ENCODE data around the gene TMEM131L. TPM values are rescaled to one million over a fixed set of nuclear protein-coding genes. Genes with fewer than 3 reads are reported as not detected.

The TMEM131L gene
- total and polyA plus RNA-seq, 2 donors (not counting 3 experiments of a cell fraction or from before 2014, with no cell fraction given) = 7.7 to 21.2 TPM

- H3K4me1 ChIP-seq (ENCODE audit: control insufficient read depth, extremely low read depth, insufficient read depth, low read length) = peaks cover 18% of the 10 kb centered on the region
- TF ChIP-seq, protein P1, sequence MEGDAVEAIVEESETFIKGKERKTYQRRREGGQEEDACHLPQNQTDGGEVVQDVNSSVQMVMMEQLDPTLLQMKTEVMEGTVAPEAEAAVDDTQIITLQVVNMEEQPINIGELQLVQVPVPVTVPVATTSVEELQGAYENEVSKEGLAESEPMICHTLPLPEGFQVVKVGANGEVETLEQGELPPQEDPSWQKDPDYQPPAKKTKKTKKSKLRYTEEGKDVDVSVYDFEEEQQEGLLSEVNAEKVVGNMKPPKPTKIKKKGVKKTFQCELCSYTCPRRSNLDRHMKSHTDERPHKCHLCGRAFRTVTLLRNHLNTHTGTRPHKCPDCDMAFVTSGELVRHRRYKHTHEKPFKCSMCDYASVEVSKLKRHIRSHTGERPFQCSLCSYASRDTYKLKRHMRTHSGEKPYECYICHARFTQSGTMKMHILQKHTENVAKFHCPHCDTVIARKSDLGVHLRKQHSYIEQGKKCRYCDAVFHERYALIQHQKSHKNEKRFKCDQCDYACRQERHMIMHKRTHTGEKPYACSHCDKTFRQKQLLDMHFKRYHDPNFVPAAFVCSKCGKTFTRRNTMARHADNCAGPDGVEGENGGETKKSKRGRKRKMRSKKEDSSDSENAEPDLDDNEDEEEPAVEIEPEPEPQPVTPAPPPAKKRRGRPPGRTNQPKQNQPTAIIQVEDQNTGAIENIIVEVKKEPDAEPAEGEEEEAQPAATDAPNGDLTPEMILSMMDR (IDR thresholded peaks at IDR 0.05; ENCODE audit: extremely low read depth in 1 of 2, insufficient read depth in 1 of 2, low read depth in 1 of 2, low read length in 2 of 2) = no peak
- TF ChIP-seq GATA2 (IDR thresholded peaks at IDR 0.05; ENCODE audit: insufficient read depth, insufficient read length, low read depth, low read length) = no peak
- TF ChIP-seq POLR2AphosphoS5 (IDR thresholded peaks at IDR 0.05; ENCODE audit: insufficient read depth, low read depth, low read length) = no peak
- no peak for TF ChIP-seq POLR2A (IDR thresholded peaks at IDR 0.05; ENCODE audit: low read depth, low read length)
- TF ChIP-seq, protein P2, sequence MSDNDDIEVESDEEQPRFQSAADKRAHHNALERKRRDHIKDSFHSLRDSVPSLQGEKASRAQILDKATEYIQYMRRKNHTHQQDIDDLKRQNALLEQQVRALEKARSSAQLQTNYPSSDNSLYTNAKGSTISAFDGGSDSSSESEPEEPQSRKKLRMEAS (IDR thresholded peaks at IDR 0.05; ENCODE audit: insufficient read depth, insufficient read length) = no peak
- TF ChIP-seq MYC (IDR thresholded peaks at IDR 0.05; ENCODE audit: low read depth, low read length) = no peak
- no peak for TF ChIP-seq FOS (IDR thresholded peaks at IDR 0.05; ENCODE audit: borderline replicate concordance, insufficient read depth, low read length)
- no peak for TF ChIP-seq EZH2 (IDR thresholded peaks at IDR 0.05; ENCODE audit: borderline replicate concordance, low read depth, low read length, severe bottlenecking)
- TF ChIP-seq JUN (IDR thresholded peaks at IDR 0.05; ENCODE audit: borderline replicate concordance, insufficient read depth, insufficient read length, low read depth) = no peak
- no peaks in the 10 kb centered on the region for H3K9me1 ChIP-seq (replicated peaks; ENCODE audit: control insufficient read depth, extremely low read depth, insufficient read depth, low read length)
- H3K27ac ChIP-seq (ENCODE audit: insufficient read depth, low read depth, low read length) = peak overlapping the region; percentile 82
- ChIA-PET POLR2A (no interaction called here), CTCF (interaction anchor here (1.2 to 1.4 kb wide), 3 partner anchors 23 to 61 kb away, joined by 3 to 6 read pairs (median 4); no protein-coding TSS in a partner anchor)
- H3K36me3 ChIP-seq (ENCODE audit: control insufficient read depth in 2 of 2, extremely low read depth in 1 of 2, insufficient read depth in 2 of 2, low read length in 2 of 2) = no peaks in the 10 kb centered on the region
- peak overlapping the region; percentile 59 for H3K4me2 ChIP-seq (ENCODE audit: insufficient read depth, low read length)
- DNase-seq (ENCODE audit: low read depth, low spot score) = no peak
- H3K27me3 ChIP-seq (ENCODE audit: control insufficient read depth in 2 of 2, insufficient read depth in 2 of 2, low read length in 2 of 2) = no peaks in the 10 kb centered on the region
- no peak for FAIRE-seq
- intact Hi-C loops (cut with micrococcal nuclease) = loop anchor here (1.0 kb wide), 1 partner anchor 23 kb away; no protein-coding TSS in a partner anchor
- no peak overlapping the region for H2AFZ ChIP-seq (ENCODE audit: low read depth, low read length)
- no peaks in the 10 kb centered on the region for H4K20me1 ChIP-seq (replicated peaks; ENCODE audit: control insufficient read depth, extremely low read depth, insufficient read depth, low read length)
- no peak overlapping the region for H3K9ac ChIP-seq (replicated peaks; ENCODE audit: extremely low read depth, insufficient read depth, low read length)
- no peak overlapping the region for H3K4me3 ChIP-seq (replicated peaks in 1 of 3; ENCODE audit: insufficient read depth in 1 of 3, low read depth in 1 of 3, low read length in 3 of 3)
- no TSS peak for BruUV-seq (replicated peaks)
- H3K9me3 ChIP-seq (replicated peaks; ENCODE audit: control insufficient read depth, insufficient read depth, low read length) = no peaks in the 10 kb centered on the region
- dilution Hi-C loops (cut with MboI; ENCODE audit: extremely low pct_ligation_motif_present, low sequenced_read_pairs) = no loop called here
- H3K79me2 ChIP-seq (ENCODE audit: control insufficient read depth, insufficient read depth, low read length) = peaks cover 7% of the 10 kb centered on the region
Measured at GRCh38 chr4:153512952-153513500, 46.9 kb downstream of the TMEM131L start.

All from endothelial cell of umbilical vein (primary cell).